CD4-positive, alpha-beta T cell treated with Interleukin-12 subunit alpha and Interleukin-12 subunit beta, for 1 hour (primary cell): ENCODE results near the gene RDX.
"Not testable (repeated sequence)": the region's sequence is repeated elsewhere in the genome, so short reads cannot be mapped to it uniquely, and the experiment has no call there.

Experiments used
- DNase-seq: peaks from one replicate; pipeline ENCODE4 v3.0.0-alpha.2; 2020

The RDX gene

DNA sequence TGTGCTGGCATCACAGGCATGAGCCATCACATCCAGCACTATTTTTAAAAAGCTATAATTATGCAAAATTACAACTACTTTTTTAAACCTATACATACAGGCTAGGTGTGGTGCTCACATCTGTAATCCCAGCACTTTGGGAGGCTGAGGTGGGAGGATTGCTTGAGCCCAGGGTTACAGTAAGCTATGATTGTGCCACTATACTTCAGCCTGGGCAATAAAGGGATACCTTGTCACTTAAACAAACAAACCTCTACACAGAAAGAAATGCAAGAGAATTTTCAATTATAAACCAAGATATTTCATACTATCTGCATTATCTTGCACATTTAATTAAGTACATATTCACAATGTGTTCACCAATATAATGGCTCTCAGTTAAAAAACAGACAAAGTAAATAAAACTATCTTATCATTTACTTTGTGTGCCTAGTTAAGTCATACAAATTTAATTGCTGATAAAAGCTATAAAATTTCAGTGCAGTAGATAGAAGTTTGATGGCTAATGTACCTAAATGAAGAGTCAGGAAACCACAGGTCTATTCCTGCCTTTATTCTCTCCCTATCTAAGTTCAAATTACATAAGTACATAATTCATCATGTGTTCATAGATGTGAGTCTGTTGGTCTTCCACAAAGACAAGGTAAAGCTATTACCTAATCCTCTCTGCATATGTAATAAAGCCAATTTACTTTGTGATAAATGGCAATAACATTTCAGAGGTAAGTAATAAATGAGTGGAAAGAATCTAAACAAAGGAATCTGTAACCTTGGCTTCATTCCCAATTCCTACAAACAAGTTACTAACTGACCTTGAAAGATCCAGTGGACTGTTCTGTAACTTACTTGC is 9.0 kb upstream of the RDX start:
- DNase-seq, result no peak

DNA sequence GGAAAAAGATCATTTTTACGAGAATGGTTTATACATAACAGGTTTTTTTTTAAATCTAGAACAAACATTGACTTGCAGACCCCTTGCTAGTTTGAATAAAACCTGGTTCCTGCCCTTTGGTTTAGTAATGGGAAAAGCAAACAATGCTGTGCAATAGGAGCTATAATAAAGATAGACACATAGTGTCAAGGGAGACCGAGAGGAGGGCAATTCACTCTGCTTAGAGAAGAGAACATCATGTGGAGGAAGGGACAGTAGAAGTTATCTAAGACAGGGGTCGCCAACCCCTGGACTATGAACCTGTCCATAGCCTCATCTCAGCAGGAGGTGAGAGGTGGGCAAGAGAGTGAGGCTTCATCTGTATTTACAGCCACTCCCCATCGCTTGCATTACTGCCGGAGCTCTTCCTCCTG is 7.0 kb upstream of the RDX start:
- DNase-seq, result no peak

DNA sequence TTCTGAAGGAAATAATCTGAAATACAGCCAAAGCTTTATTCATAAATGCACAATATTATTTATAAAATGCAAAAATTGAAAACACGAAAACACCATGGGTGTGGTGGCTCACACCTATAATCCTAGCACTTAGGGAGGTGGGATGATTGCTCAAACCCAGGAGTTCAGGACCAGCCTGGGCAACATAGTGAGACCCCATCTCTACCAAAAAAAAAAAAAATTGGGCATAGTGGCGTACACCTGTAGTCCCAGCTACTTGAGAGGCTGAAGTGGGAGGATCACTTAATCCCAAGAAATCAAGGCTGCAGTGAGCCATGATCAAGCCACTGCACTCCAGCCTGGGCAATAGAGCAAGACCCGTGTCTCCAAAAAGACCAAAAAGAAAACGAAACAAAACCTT is 5.2 kb upstream of the RDX start:
- DNase-seq, result no peak

DNA sequence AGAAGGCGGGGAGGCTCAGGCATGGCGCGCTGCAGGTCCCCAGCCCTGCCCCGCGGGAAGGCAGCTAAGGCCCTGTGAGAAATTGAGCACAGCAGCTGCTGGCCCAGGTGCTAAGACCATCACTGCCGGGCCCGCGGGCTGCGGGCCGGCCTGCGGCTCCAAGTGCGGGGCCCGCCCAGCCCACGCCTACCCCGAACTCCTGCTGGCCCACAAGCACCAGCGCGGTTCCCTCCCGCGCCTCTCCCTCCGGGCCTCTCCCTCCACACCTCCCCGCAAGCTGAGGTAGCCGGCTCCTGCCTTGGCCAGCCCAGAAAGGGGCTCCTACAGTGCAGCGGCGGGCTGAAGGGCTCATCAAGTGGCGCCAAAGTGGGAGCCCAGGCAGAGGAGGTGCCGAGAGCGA is 4.6 kb upstream of the RDX start:
- DNase-seq, result no peak

DNA sequence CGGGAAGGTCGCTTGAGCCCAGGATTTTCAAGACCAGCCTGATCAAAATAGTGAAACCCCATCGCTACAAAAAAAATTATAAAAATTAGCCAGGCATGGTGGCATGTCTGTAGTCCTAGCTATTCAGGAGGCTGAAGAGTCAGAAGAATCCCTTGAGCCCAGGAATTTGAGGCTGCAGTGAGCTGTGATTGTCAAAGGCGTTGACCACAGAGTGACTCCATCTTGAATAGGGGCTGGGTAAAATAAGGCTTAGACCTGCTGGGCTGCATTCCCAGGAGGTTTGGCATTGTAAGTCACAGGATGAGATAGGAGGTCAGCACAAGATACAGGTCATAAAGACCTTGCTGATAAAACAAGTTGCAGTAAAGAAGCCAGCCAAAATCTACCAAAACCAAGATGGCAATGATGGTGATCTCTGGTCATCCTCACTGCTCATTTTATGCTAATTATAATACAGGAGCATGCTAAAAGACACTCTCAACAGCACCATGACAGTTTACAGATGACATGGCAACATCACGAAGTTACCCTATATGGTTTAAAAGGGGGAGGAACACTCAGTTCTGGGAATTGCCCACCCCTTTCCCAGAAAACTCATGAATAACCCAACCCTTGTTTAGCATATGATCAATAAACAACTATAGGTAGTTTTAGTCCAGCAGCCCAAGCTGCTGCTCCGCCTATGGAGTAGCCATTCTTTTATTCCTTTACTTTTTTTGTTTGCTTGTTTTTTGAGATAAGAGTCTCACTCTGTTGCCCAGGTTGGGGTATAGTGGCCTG is 2.8 kb upstream of the RDX start:
- no peak for DNase-seq

DNA sequence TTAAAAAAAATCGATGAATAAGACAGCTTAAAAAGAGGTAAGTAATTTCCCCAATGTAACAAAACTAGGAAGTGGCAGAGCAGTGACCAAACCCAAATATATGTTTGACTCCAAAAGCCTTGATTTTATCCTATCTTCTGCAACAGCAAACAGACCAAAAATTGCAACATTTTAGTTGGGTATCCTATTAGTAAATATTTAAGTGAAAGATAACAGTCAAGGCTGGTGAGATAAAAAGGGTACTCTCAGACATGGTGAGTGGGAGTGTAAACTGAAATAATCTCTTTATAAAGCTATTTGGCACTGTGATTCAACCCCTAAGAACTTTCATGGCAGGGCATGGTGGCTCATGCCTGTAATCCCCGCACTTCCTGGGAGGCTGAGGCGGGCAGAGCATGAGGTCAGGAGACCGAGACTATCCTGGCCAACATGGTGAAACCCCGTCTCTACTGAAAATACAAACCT is 1.9 kb upstream of the RDX start:
- no peak for DNase-seq

DNA sequence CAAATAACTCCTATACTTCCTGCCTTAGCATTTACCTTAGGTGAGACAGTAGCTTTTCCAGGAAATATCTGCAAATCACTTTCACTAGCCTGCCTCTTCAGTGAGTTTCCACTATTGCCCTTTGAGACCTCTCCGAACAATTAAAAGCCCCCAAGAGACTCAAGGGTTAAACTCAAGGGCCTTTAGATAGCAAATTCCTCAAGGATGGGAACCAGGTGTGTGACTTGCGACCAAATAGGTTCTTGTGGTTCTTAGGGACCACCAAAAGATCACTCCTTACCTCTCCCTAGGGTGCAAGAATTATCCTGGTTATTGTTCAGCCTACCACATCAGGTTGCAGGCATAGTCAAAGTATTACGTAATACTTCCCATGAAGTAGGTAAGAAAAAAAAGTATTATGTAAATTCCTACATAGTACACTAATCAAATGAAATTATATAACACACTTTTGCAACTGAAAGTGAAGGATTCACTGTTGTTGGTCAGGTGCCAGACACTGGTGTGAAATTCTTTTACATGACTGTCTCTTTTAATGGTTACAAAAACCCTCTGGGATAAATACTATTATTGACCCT is 1.4 kb upstream of the RDX start:
- peak; percentile 9 for DNase-seq

DNA sequence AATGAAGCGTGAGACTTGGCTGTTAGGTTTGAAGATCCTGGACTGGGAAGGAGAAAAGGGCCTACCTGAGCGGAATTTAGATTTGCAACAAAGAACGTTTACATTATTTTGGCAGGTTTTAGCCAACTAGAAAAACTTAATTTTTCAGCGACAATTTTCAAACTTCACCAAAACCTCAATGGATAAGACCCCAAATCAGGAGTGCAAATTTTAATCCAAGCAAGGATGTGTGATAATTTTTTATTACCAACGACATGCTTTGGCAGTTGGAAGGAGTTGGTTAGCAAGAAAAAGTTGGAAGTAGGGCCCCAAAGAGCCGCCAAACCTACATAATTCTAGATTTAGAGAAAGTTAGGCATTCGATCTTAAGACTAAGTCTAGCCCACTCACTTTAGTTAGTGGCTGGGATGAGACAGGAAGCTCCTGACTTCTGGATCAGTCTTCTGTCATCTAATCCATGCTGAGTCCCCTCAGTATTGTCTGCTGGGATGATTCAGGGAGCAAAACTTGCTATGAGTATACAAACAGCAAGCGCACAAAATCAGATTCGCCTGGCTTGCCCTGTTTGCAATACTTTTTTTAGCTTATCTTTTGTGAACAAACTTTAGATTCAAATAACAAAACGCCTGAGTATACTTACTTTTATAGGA is 787 bp upstream of the RDX start:
- DNase-seq, result no peak

DNA sequence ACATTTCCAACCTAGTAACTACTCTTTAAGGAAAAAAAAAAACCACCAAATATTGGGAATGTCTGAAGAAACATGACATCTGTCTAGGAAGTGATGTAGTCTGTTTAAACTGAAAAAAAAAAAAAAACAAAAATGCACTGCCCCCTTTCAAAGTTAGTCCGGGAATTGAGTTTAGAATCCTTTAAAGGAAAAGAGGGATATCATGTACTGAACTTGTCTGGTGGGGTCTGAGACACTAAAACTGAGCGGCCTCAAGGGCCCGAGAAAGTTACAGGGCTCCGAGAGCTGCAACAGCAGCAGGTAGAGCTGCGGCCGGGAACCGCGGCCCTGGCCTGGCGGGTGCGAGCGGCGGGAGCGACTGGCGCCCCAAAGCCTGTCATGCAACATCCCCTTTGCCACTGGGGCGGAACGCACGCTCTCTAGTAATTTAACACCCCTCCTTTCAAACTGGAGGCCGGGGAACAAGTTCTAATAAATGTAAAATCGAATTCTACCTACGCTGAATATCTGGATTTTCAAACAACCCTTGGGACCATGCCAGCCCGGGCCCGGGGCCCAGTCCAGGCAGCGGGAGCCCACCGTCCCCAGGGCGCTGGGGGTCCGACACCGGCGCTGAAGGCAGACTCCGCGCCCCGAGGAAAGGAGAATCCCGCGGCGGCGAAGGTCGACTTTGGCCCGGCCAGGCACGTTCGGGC is 736 bp downstream of the RDX start:
- DNase-seq, result peak; percentile 51

DNA sequence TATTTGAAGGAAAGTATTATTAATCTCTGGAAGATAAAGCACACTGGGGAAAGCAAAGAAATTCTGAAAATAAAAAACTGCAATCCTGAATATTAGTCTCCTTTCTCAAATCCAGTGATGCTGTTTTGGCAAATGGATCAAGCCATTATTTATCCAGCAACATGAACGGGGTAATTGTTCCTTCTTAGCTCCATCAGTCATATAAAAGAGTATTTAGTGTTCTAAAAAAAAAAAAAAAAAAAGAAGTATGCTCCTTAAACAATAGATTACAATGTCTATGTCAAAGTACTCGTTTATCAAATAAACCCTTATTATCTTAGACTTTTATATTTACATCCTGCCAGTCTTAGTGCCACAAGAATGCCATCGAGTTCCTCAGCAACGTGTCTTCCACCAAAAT is 1.3 kb downstream of the RDX start:
- no peak for DNase-seq

DNA sequence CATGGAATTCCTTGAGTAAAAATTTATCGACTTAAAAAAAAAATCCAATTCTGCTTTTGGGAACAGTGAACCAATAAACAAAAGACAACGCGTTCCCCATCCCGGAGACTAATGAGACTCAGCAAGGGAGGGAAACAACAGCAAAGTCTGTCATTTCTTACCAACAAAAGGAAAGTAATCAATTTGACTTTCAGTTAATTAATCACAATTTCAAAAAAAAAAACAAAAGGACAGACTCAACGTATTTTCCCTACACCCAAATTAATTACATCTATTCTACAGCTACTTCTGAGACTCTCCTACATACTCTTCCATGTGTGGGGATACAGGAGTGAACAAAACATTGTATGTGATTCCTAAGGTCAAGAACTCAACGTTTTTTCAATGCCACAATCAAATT is 1.9 kb downstream of the RDX start:
- DNase-seq, result no peak

DNA sequence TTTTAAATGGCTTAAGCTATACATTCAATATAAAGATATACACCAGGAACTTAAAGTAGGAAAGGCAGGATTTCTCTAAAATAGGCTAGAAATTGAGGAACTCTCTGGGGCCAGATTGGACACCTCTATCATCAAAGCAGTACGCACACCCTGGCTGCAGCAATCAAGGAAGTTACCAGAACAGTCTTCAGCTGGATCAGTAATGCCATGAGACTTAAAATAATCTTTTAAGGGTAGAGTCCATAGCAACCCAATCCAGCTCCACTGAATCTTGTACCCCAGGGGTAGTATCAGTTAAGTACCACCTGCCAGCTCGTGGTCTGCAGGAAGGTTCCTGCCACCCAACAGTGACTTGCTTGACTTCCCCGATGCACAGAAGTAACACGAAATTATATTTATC is 3.0 kb downstream of the RDX start:
- no peak for DNase-seq

DNA sequence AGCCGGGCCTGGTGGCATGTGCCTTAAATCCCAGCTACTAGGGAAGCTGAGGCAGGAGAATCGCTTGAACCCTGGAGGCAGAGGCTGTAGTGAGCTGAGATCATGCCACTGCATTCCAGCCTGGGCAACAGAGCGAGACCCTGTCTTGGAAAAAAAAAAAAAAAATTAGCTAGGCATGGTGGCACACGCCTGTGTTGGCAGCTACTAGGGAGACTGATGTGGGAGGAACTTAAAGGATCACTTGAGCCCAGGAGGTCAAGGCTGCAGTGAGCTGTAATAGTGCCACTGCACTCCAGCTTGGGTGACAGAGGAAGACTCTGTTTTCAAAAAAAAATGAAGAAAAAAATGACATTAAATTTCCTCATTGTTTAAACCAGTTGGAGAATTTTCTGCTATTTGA is 4.3 kb downstream of the RDX start:
- DNase-seq, result not testable (repeated sequence)

DNA sequence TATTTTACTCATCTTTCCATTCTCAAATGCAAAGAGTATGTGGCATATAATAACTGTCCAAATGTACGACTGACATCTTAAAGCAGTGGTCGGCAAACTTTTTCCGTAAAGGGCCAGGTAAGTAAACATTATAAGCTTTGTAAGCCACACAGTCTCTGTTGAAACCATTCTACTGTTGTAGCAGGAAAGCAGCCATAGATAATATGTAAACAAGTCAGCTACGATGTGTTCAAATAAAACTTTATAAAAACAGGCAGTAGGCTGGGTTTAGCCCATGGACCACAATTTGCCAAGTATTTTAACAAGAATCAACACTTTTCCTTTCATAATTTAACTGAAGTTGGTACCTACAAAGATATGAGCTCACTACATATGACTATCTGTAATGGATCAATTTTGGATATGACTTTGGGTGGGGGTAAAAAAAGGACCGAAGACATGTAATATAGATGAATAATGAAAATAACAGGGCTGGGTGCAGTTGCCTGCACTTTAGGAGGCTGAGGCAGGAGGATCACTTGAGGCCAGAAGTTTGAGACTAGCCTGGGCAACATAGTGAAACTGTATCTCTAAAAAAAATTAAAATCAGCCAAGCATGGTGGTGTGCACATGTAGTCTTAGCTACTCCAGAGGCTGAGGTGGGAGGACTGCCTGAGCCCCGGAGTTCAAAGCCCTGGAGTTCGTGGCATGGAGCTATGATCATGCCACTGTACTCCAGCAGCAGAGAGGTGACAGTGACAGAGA is 5.7 kb downstream of the RDX start:
- no peak for DNase-seq

DNA sequence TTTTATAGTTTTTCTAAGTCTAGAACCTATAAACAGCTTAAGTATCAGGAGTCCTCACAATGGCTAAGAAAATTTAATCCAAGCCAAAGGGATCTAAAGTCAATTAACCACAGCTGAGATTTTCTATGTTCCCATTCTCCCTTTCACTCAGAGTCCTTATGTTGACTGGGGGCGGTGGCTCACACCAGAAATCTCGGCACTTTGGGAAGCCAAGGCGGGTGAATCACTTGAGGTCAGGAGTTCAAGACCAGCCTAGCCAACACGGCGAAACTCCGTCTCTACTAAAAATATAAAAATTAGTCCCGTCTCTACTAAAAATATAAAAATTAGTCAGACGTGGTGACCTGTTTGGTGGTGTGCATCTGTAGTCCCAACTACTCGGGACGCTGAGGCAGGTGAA is 6.9 kb downstream of the RDX start:
- DNase-seq, result no peak

DNA sequence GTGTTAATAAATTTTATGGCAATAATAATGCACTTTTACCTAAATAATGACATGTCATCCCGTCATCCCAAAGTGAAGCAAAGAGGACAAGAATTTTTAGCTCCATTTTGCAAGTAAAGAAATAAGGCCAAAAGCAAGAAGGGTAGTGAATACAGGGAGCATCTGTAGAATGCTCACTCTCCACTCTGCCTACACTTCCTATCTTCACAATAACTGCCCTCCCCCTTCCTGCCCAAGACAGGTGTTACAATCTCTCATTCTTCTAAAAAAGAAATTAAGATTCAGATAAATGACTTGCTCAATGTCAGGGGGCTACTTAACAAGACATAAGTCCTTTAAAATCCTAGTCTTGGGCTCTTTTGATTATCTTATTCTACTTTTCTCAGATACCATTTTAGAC is 8.9 kb downstream of the RDX start:
- DNase-seq, result no peak

DNA sequence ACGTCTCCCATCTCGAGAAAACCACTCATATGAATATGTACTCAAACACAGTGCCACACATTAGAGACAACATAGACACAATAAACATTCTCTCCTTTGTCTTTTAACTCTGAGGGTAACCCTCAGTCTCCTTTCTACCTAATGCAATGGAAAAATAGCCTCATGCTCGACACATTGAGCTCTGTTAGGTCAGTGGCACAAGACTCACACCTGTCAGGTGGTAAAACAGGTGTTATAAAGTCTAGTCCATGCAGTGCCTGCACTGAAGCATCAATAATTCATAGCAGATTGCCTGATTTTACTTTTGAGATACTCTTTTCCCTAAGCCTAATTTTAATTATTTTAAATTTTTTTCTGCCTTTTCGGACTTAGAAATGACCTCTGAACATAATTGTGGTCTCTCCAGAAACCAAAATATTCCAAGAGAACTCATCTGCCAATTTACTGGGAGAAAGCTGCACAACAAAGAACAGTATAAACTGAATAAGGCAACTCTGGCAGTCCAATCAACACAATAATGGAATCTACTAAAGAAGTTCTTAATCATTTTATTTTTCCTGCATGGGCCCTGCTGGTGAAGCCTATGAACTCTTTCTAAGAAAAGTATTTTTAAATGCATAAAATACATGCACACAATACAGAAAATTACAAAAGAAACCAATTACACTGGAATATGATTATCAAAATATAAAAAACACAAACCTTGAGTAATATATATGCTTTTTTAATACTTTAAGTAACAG is 9.9 kb downstream of the RDX start:
- DNase-seq, result no peak

DNA sequence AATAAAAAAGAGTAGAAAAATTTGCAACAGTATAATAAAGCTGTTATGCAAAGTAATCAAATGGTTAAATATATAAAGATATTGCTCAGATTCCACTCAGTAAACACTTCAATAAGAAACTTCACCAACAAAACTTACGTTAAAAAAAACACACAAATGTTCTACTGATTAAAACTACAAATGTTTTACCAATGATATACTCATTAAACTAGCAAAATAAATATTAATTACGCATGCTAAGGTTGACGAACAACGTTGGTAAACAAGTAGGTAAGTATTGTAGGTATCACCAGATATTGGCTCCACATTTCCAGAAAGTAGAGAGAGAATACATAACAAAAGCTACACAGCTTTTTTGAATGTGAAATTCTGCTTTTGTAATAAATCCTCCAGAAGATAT is 12.6 kb downstream of the RDX start:
- DNase-seq, result no peak

DNA sequence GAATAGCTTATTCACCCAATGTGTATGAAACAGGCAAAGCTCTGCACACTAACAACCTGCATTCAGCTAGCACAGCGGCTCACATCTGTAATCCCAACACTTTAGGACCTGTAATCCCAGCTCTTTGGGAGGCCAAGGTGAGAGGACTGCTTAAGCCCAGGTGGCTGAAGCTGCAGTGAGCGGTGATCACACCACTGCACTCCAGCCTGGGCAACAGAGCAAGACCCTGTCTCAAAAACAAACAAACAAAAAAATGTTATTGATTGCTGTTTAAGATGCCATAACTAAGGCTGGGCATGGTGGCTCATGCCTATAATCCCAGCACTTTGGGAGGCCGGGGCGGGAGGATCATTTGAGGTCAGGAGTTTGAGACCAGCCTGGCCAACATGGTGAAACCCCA is 15.8 kb downstream of the RDX start:
- not testable (repeated sequence) for DNase-seq

DNA sequence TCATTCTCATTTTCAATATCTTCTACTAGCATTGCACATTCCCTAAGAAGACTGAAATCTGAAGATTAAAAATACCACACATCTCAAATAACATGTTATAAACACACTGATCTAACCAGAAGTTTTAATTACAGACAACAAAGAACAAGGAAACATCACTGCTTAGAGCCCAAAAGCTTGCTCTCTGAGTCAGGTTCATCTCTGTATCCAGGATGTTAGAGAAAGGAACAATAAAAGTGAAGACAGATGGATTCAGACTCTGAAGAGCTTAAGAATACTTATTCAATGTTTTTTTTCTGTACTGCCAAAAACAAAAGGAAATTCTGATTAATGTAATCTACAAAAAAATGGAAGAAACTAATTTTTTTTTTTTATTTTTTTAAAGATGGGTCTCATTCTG is 16.5 kb downstream of the RDX start:
- no peak for DNase-seq

DNA sequence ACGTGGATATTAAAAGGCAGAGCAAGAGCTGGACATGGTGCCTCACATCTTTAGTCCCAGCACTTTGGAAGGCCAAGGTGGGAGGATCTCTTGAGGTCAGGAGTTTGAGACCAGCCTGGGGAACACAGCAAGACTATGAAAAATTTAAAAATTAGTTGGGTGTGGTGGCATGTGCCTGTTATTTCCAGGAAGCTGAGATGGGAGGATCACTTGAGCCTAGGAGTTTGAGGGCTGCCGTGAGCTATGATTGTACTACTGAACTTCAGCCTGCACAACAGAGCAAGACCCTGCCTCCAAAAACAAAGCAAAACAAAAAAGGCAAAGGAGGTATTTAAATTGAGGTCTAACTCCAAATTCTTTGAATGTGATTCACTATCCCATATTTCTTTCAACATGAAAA is 23.5 kb downstream of the RDX start:
- no peak for DNase-seq
